ENCODE measurements around the gene SHCBP1L.

Gene SHCBP1L

DNA sequence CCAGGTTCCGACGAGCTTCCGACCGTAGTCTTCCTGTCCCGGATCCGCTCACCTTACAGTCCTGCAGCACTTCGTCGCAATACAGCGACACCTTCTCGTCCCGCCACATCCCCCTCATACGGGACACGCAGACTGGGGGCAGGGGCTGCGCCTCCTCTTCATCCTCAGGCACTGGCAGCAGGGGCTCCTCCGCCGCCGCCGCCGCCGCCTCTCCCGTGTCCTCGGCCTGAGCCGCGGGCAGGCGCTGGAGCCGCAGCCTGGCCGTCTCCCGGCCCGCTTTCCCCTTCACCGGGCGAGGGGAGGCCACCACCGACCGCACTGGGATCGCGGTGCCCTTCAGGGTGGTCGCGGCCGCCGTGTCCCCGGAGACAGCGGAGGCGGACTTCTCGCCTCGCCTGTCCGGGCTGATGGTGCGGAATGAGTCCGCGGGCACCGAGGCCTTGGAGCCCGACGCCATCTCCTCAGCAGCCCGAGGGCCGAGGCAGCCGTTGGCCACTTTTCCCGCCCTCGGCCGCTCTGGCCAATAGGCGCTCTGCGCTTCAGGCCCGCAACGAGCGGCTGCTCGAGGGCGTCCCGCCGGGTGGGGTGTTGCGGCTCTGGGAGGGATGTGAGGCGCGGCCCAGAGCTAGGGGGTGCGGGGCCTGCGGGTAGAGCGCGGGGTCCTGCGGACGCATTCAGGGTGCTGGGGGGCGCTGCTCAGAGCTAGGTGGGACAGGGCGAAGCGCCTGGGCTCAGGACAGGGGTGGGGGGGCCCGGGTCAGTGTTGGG is at the start of gene SHCBP1L:
TSS of gene SHCBP1L (minus strand) at position 490 of the 768 bp plus-strand sequence. CDS start at position 457, 33 bp downstream.
- Histone ChIP-seq H3K27ac (ENCODE audit: low read length) (no peak within 1 kb of the TSS), H3K9me3 (ENCODE audit: control insufficient read depth in 1 of 2, low read length in 2 of 2) (no peaks in the 10 kb centered on the region), H3K4me3 (ENCODE audit: low read depth in 1 of 2, low read length in 2 of 2) (peak within 1 kb of the TSS in 1 of 2 donors; percentile 57), H3K4me1 (ENCODE audit: control insufficient read depth in 1 of 2, insufficient read depth in 2 of 2, low read length in 2 of 2) (peaks cover 0 to 9% of the 10 kb centered on the region in 2 donors), H3K27me3 (ENCODE audit: low read depth, low read length) (peaks cover 4% of the 10 kb centered on the region), H3K36me3 (ENCODE audit: control insufficient read depth in 1 of 2, insufficient read depth in 2 of 2, low read length in 2 of 2) (no peaks in the 10 kb centered on the region)

DNA sequence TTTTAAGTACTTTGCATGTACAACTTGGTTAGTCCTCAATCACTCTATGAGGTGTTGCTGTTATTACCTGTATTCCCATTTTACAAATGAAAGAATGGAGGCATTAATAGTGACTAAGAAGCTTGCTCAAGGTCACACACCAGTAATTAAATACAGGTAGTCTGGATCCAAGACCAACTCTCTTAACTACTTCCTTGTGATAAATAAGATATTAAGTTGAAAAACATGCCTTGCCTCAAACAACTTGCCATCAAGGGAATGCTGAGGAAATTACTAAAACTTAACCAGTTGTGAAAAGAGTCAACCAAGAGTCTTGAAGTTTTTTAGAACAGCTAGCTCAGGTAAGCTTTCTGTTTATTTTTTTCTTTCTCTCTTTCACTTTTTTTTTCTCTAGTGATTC is 49.3 kb upstream of the SHCBP1L start:
- Histone ChIP-seq H3K27ac (ENCODE audit: low read length) (no peak overlapping the region), H3K9me3 (ENCODE audit: control insufficient read depth in 1 of 2, low read length in 2 of 2) (no peaks in the 10 kb centered on the region), H3K36me3 (ENCODE audit: control insufficient read depth in 1 of 2, insufficient read depth in 2 of 2, low read length in 2 of 2) (no peaks in the 10 kb centered on the region), H3K4me1 (ENCODE audit: control insufficient read depth in 1 of 2, insufficient read depth in 2 of 2, low read length in 2 of 2) (no peaks in the 10 kb centered on the region), H3K4me3 (ENCODE audit: low read depth in 1 of 2, low read length in 2 of 2) (no peak overlapping the region), H3K27me3 (ENCODE audit: low read depth, low read length) (no peaks in the 10 kb centered on the region)

DNA sequence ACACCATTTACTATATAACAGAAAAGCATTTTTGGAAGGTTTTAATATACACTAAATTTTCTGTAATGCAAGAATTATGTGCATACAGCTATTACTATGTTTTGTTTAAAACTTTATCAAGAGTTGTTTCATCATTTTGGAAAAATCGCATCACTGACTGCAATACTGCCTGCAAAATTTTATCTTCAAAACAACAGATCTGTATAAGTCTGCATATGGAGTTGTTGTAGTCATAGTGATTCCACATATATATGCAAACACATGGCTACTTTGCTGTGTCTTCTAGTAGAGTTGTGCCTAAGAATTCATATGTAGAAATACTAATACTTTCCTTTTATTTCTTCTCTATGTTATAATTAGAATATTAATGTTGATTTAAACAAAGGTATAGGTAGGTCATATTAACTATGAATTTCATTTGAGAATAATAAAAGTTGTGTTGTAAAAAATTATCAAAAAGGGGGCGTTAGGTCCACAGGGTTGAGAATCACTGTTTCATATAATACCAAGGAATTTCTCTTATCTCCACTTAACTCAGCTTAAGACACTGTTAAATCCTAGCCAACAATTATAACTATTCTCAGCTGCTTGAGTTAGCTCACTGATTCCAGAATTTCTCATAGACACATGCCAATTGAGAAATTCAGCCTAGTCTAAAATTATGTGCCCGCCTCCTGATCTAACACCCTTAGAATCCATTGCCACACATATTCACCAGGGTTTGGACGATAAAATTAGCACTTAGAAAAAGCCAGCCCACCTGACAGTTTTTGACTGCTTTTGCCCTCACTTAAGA is 47.4 kb upstream of the SHCBP1L start:
- Histone ChIP-seq H3K9me3 (ENCODE audit: control insufficient read depth in 1 of 2, low read length in 2 of 2) (no peaks in the 10 kb centered on the region), H3K4me1 (ENCODE audit: control insufficient read depth in 1 of 2, insufficient read depth in 2 of 2, low read length in 2 of 2) (no peaks in the 10 kb centered on the region), H3K36me3 (ENCODE audit: control insufficient read depth in 1 of 2, insufficient read depth in 2 of 2, low read length in 2 of 2) (no peaks in the 10 kb centered on the region), H3K4me3 (ENCODE audit: low read depth in 1 of 2, low read length in 2 of 2) (no peak overlapping the region), H3K27me3 (ENCODE audit: low read depth, low read length) (no peaks in the 10 kb centered on the region), H3K27ac (ENCODE audit: low read length) (no peak overlapping the region)

DNA sequence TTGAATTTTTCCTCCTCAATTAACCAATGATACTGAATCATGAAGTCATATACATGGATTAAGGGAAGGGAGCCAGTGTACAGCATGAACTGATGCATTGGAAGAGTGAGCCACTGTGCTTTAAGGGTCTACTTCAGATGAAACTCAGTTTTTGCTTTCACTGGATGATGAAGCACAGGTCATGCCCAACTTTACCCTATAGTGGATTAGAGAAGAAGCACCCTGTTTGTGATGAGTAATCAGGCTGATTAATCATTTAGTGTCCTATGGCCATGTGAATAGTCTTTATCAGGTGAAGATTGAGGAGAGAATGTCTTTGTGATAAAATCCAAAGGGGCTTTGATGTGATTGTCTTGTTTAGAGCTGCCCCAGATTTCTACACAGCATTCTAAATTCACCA is 45.5 kb upstream of the SHCBP1L start:
- Histone ChIP-seq H3K4me3 (ENCODE audit: low read depth in 1 of 2, low read length in 2 of 2) (no peak overlapping the region), H3K27ac (ENCODE audit: low read length) (no peak overlapping the region), H3K27me3 (ENCODE audit: low read depth, low read length) (no peaks in the 10 kb centered on the region), H3K9me3 (ENCODE audit: control insufficient read depth in 1 of 2, low read length in 2 of 2) (no peaks in the 10 kb centered on the region), H3K36me3 (ENCODE audit: control insufficient read depth in 1 of 2, insufficient read depth in 2 of 2, low read length in 2 of 2) (no peaks in the 10 kb centered on the region), H3K4me1 (ENCODE audit: control insufficient read depth in 1 of 2, insufficient read depth in 2 of 2, low read length in 2 of 2) (no peaks in the 10 kb centered on the region)

DNA sequence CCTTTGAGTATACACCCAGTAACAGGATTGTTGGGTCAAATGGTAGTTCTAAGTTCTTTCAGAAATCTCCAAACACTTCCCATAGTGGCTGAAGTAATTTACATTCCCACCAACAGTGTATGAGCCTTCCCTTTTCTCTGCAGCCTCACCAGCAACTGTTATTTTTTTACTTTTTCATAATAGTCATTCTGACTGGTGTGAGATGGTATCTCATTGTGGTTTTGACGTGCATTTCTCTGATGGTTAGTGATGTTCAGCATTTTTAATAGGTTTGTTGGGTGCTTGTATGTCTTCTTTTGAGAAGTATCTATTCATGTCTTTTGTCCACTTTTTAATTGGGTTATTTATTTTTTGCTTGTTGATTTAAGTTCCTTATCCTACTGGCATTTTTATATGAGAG is 43.9 kb upstream of the SHCBP1L start:
- Histone ChIP-seq H3K9me3 (ENCODE audit: control insufficient read depth in 1 of 2, low read length in 2 of 2) (no peaks in the 10 kb centered on the region), H3K4me3 (ENCODE audit: low read depth in 1 of 2, low read length in 2 of 2) (no peak overlapping the region), H3K4me1 (ENCODE audit: control insufficient read depth in 1 of 2, insufficient read depth in 2 of 2, low read length in 2 of 2) (no peaks in the 10 kb centered on the region), H3K36me3 (ENCODE audit: control insufficient read depth in 1 of 2, insufficient read depth in 2 of 2, low read length in 2 of 2) (no peaks in the 10 kb centered on the region), H3K27ac (ENCODE audit: low read length) (no peak overlapping the region), H3K27me3 (ENCODE audit: low read depth, low read length) (no peaks in the 10 kb centered on the region)

DNA sequence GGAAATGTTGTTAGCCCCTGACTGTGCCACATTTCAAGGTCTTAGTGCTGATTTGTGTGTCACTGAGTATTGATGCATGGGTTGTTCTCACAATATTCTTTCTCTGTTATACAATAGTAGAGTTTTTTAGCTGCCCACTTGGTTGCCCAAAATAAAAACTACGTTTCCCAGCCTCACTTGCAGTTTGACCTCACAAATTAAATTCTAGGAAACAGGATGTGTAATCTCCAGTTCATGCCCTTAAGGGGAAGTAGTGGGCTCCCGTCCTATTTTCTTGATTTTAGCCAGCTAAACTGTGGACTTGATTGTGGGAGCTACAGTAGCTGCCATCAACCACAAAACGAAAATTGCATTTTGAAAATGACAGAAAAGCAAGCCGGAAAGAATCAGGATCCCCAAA is 42.9 kb upstream of the SHCBP1L start:
- H3K27ac ChIP-seq (ENCODE audit: low read length): no peak overlapping the region
- no peaks in the 10 kb centered on the region for H3K4me1 ChIP-seq (ENCODE audit: control insufficient read depth in 1 of 2, insufficient read depth in 2 of 2, low read length in 2 of 2)
- no peaks in the 10 kb centered on the region for H3K36me3 ChIP-seq (ENCODE audit: control insufficient read depth in 1 of 2, insufficient read depth in 2 of 2, low read length in 2 of 2)
- no peak overlapping the region for H3K4me3 ChIP-seq (ENCODE audit: low read depth in 1 of 2, low read length in 2 of 2)
- no peaks in the 10 kb centered on the region for H3K9me3 ChIP-seq (ENCODE audit: control insufficient read depth in 1 of 2, low read length in 2 of 2)
- H3K27me3 ChIP-seq (ENCODE audit: low read depth, low read length): no peaks in the 10 kb centered on the region

DNA sequence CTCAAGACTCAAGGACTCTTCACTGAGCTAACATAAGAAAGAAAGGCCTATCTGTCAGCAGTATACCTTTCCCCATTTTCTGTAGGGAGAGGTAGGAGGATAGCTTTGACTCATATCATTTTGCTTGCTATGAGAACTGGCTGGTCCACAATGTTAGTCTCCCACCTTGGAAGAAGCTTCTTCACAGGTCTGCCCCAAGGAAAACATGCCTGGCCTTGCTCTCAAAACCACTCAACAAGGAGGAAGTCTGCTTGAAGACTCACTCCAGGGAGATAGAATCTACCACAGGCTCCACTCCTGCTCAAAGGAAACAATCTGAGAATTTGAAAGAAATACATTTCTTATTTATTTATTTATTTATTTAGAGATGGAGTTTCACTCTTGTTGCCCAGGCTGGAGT is 40.8 kb upstream of the SHCBP1L start:
- no peak overlapping the region for H3K27ac ChIP-seq (ENCODE audit: low read length)
- no peaks in the 10 kb centered on the region for H3K36me3 ChIP-seq (ENCODE audit: control insufficient read depth in 1 of 2, insufficient read depth in 2 of 2, low read length in 2 of 2)
- H3K4me3 ChIP-seq (ENCODE audit: low read depth in 1 of 2, low read length in 2 of 2): no peak overlapping the region
- H3K9me3 ChIP-seq (ENCODE audit: control insufficient read depth in 1 of 2, low read length in 2 of 2): no peaks in the 10 kb centered on the region
- H3K4me1 ChIP-seq (ENCODE audit: control insufficient read depth in 1 of 2, insufficient read depth in 2 of 2, low read length in 2 of 2): no peaks in the 10 kb centered on the region
- H3K27me3 ChIP-seq (ENCODE audit: low read depth, low read length): no peaks in the 10 kb centered on the region

DNA sequence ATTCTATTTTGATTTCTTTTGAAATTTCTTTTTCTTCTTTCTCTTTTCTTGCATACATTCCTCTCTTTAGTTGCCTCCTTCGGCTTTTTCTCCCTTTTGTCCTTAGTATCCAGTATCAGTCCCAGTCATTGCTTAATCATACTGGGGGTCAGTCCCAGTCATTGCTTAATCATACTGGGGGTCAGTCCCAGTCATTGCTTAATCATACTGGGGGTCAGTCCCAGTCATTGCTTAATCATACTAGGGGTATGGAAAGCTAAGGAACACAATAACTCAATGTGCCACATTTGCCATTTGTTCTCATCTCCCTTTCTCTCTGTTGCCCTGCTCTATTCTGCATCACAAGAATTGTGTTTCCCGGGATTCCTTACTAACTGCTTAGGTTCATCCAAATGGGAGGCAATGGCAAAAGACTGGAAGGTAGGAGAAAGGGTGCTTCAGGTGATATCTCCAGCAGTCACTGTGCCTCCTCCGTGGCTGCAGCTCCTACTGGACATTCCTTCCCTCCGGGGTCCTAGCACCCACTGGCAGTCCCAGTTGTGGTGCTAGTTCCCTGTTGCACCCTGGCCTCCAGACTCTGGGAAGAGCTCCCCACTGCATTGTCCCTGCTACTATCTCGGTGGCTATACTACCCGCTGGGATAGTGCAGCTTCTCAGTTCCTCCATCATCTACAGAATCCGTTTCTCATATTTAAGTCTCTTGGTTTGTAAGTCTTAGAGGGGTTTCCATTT is 37.6 kb upstream of the SHCBP1L start:
- no peaks in the 10 kb centered on the region for H3K4me1 ChIP-seq (ENCODE audit: control insufficient read depth in 1 of 2, insufficient read depth in 2 of 2, low read length in 2 of 2)
- no peak overlapping the region for H3K27ac ChIP-seq (ENCODE audit: low read length)
- H3K9me3 ChIP-seq (ENCODE audit: control insufficient read depth in 1 of 2, low read length in 2 of 2): no peaks in the 10 kb centered on the region
- H3K4me3 ChIP-seq (ENCODE audit: low read depth in 1 of 2, low read length in 2 of 2): no peak overlapping the region
- H3K27me3 ChIP-seq (ENCODE audit: low read depth, low read length): no peaks in the 10 kb centered on the region
- no peaks in the 10 kb centered on the region for H3K36me3 ChIP-seq (ENCODE audit: control insufficient read depth in 1 of 2, insufficient read depth in 2 of 2, low read length in 2 of 2)

DNA sequence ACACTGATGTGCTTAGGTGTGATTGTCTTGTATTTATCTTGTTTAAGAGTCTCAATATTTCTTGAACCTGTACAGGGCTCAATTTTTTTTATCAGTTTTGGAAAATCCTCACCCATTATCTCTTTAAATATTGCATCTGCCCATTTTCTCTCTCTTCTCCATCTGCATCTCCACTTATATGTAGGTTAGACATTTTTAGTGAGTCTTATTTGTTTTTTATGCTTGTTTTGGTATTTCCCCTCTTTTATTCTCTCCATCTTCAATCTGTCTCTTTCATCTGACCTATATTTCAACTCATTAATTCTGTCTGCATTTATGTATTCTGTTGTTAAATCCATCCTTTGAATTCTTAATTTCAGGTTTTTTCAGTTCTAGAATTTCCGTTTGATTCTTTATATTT is 32.9 kb upstream of the SHCBP1L start:
- Histone ChIP-seq H3K4me1 (ENCODE audit: control insufficient read depth in 1 of 2, insufficient read depth in 2 of 2, low read length in 2 of 2) (no peaks in the 10 kb centered on the region), H3K9me3 (ENCODE audit: control insufficient read depth in 1 of 2, low read length in 2 of 2) (no peaks in the 10 kb centered on the region), H3K27me3 (ENCODE audit: low read depth, low read length) (no peaks in the 10 kb centered on the region), H3K27ac (ENCODE audit: low read length) (no peak overlapping the region), H3K4me3 (ENCODE audit: low read depth in 1 of 2, low read length in 2 of 2) (no peak overlapping the region), H3K36me3 (ENCODE audit: control insufficient read depth in 1 of 2, insufficient read depth in 2 of 2, low read length in 2 of 2) (no peaks in the 10 kb centered on the region)

DNA sequence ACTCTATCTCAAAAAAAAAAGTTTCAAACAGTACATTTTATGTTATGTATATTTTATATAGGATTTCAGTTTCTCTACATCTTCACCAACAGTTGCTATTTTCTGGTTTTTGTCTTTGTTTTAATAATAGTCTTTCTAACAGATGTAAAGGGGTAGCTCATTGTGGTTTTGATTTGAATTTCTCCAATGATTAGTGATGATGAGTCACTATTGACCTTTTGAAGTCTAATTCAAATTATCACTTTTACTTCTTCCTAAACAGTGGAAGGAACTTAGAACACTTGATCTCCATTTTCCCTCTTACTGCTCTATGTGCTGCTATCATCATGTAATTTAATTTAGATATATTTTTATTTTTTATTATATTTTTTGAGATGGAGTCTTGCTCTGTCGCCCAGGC is 31.7 kb upstream of the SHCBP1L start:
- Histone ChIP-seq H3K27ac (ENCODE audit: low read length) (no peak overlapping the region), H3K4me3 (ENCODE audit: low read depth in 1 of 2, low read length in 2 of 2) (no peak overlapping the region), H3K27me3 (ENCODE audit: low read depth, low read length) (no peaks in the 10 kb centered on the region), H3K36me3 (ENCODE audit: control insufficient read depth in 1 of 2, insufficient read depth in 2 of 2, low read length in 2 of 2) (no peaks in the 10 kb centered on the region), H3K9me3 (ENCODE audit: control insufficient read depth in 1 of 2, low read length in 2 of 2) (no peaks in the 10 kb centered on the region), H3K4me1 (ENCODE audit: control insufficient read depth in 1 of 2, insufficient read depth in 2 of 2, low read length in 2 of 2) (no peaks in the 10 kb centered on the region)

DNA sequence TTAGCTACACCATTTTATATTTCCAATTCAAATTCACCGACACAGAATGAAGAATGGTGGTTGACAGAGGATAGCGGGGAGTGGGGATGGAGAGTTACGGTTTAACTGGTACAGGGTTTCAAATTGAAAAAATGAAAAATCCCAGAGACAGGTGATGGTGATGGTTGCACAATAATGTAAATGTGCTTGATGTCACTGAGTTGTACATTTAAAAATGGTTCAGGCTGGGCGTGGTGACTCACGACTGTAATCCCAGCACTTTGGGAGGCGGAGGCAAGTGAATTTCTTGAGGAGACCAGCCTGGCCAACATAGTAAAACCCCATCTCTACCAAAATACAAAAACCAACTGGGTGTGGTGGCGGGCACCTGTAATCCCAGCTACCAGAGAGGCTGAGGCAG is 31.2 kb upstream of the SHCBP1L start:
- no peaks in the 10 kb centered on the region for H3K9me3 ChIP-seq (ENCODE audit: control insufficient read depth in 1 of 2, low read length in 2 of 2)
- H3K4me1 ChIP-seq (ENCODE audit: control insufficient read depth in 1 of 2, insufficient read depth in 2 of 2, low read length in 2 of 2): no peaks in the 10 kb centered on the region
- no peaks in the 10 kb centered on the region for H3K36me3 ChIP-seq (ENCODE audit: control insufficient read depth in 1 of 2, insufficient read depth in 2 of 2, low read length in 2 of 2)
- H3K27me3 ChIP-seq (ENCODE audit: low read depth, low read length): no peaks in the 10 kb centered on the region
- no peak overlapping the region for H3K4me3 ChIP-seq (ENCODE audit: low read depth in 1 of 2, low read length in 2 of 2)
- H3K27ac ChIP-seq (ENCODE audit: low read length): no peak overlapping the region

Measured in muscle layer of duodenum (tissue), 2 donors.